IMR-90 (cell line): ENCODE results near the gene HEPHL1.

ENCODE experiments used
- CEBPB ChIP-seq: IDR thresholded peaks from 2 replicates; pipeline ENCODE4 v1.6.1; 2012; ENCODE audit warnings: low read depth, low read length, improper control_type of control experiment
- CHD1 ChIP-seq: IDR thresholded peaks from 2 replicates; pipeline ENCODE4 v1.6.1; 2012; ENCODE audit warnings: low read depth, low read length, improper control_type of control experiment
- MAFK ChIP-seq: IDR thresholded peaks from 2 replicates; pipeline ENCODE4 v1.6.1; 2012; ENCODE audit warnings: low read depth, low read length, improper control_type of control experiment
- POLR2A ChIP-seq: IDR thresholded peaks from 2 replicates; pipeline ENCODE4 v1.6.1; 2012; ENCODE audit warnings: mild to moderate bottlenecking, low read depth, low read length
- RFX5 ChIP-seq: IDR thresholded peaks from 2 replicates; pipeline ENCODE4 v1.8.0; 2012; ENCODE audit warnings: low read depth, mild to moderate bottlenecking, low read length, moderate library complexity
- SMC3 ChIP-seq: fragments of 150-350 bp; IDR thresholded peaks from 2 replicates; pipeline ENCODE4 v1.6.1; 2016; ENCODE audit warnings: low read depth, mild to moderate bottlenecking, antibody characterized with exemption, low read length, moderate library complexity
- TF ChIP-seq, protein P1 (sequence below): conservative IDR thresholded peaks from 2 replicates; pipeline ENCODE4 v1.5.1; 2012; ENCODE audit warnings: mild to moderate bottlenecking, low read depth, low read length, improper control_type of control experiment

DNA sequence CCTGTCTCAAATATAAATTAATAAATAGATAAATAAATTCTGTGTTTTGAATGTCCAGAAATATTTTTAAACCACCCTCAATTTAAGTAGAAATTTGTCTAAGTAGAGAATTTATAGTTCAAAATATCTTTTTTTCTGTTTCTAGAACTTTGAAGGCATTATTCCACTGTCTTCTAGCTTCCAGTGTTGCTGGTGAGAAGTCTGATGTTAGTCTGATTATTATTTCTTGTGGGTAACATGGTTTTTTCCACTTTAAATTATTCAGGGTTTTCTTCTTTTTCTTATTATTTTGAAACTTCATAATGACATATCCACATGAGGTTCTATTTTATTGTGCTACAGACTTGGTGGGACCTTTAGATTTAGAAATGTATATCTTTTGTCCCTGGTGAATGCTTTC lies 46.4 kb upstream of the HEPHL1 start:
- TF ChIP-seq, protein P1, sequence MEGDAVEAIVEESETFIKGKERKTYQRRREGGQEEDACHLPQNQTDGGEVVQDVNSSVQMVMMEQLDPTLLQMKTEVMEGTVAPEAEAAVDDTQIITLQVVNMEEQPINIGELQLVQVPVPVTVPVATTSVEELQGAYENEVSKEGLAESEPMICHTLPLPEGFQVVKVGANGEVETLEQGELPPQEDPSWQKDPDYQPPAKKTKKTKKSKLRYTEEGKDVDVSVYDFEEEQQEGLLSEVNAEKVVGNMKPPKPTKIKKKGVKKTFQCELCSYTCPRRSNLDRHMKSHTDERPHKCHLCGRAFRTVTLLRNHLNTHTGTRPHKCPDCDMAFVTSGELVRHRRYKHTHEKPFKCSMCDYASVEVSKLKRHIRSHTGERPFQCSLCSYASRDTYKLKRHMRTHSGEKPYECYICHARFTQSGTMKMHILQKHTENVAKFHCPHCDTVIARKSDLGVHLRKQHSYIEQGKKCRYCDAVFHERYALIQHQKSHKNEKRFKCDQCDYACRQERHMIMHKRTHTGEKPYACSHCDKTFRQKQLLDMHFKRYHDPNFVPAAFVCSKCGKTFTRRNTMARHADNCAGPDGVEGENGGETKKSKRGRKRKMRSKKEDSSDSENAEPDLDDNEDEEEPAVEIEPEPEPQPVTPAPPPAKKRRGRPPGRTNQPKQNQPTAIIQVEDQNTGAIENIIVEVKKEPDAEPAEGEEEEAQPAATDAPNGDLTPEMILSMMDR = no peak
- TF ChIP-seq POLR2A (no peak), SMC3 (no peak), RFX5 (no peak), CEBPB (no peak), MAFK (no peak), CHD1 (no peak)
